ENCODE data around the gene LARP4B.

LARP4B gene

GRCh38 chr10:972763-973162 is 41.3 kb upstream of the LARP4B start:
- H3K4me3 ChIP-seq (ENCODE audit: control insufficient read depth, low read depth, low read length) = no peak overlapping the region
- DNase-seq (ENCODE audit: low read depth) = no peak
- TF ChIP-seq CTCF (IDR thresholded peaks at IDR 0.05; ENCODE audit: control insufficient read depth, insufficient read depth, low read depth, low read length, missing control alignments) = no peak

- no peak for TF ChIP-seq CTCF (IDR thresholded peaks at IDR 0.05; ENCODE audit: control insufficient read depth, insufficient read depth, low read depth, low read length, missing control alignments)
- H3K4me3 ChIP-seq (ENCODE audit: control insufficient read depth, low read depth, low read length) = no peak overlapping the region
- no peak for DNase-seq (ENCODE audit: low read depth)
These were observed 40.1 kb upstream of the LARP4B start for GRCh38 chr10:971613-972012.

GRCh38 chr10:971150-971542 is 39.6 kb upstream of the LARP4B start:
- H3K4me3 ChIP-seq (ENCODE audit: control insufficient read depth, low read depth, low read length) = no peak overlapping the region
- DNase-seq (ENCODE audit: low read depth) = no peak
- TF ChIP-seq CTCF (IDR thresholded peaks at IDR 0.05; ENCODE audit: control insufficient read depth, insufficient read depth, low read depth, low read length, missing control alignments) = no peak

- no peak overlapping the region for H3K4me3 ChIP-seq (ENCODE audit: control insufficient read depth, low read depth, low read length)
- no peak for DNase-seq (ENCODE audit: low read depth)
- no peak for TF ChIP-seq CTCF (IDR thresholded peaks at IDR 0.05; ENCODE audit: control insufficient read depth, insufficient read depth, low read depth, low read length, missing control alignments)
These were observed 39.0 kb upstream of the LARP4B start for GRCh38 chr10:970311-971149.

GRCh38 chr10:969473-970150 is 38.1 kb upstream of the LARP4B start:
- TF ChIP-seq CTCF (IDR thresholded peaks at IDR 0.05; ENCODE audit: control insufficient read depth, insufficient read depth, low read depth, low read length, missing control alignments) = no peak
- H3K4me3 ChIP-seq (ENCODE audit: control insufficient read depth, low read depth, low read length) = no peak overlapping the region
- no peak for DNase-seq (ENCODE audit: low read depth)

- no peak for TF ChIP-seq CTCF (IDR thresholded peaks at IDR 0.05; ENCODE audit: control insufficient read depth, insufficient read depth, low read depth, low read length, missing control alignments)
- no peak for DNase-seq (ENCODE audit: low read depth)
- H3K4me3 ChIP-seq (ENCODE audit: control insufficient read depth, low read depth, low read length) = no peak overlapping the region
These were observed 37.2 kb upstream of the LARP4B start for GRCh38 chr10:968546-969199.

Data from AG09309 (cell line).